Duodenal mucosa (tissue), 2 donors: ENCODE measurements around the gene PECR.

Source experiments
- H3K27ac ChIP-seq: one replicate; pipeline ENCODE4 v1.7.0; 2013; ENCODE audit warnings: low read depth, low read length
- H3K27me3 ChIP-seq, 2 donors: one replicate each; pipeline ENCODE4 v1.7.0; 2013; ENCODE audit warnings: low read length in 2 of 2, control low read depth in 1 of 2; ENCODE audit not compliant: insufficient read depth in 2 of 2, control insufficient read depth in 1 of 2
- H3K36me3 ChIP-seq, 2 donors: one replicate each; pipeline ENCODE4 v1.7.0; 2013; ENCODE audit warnings: low read length in 2 of 2, control low read depth in 1 of 2; ENCODE audit not compliant: insufficient read depth in 2 of 2, control insufficient read depth in 1 of 2
- H3K4me1 ChIP-seq, 2 donors: one replicate each; pipeline ENCODE4 v1.7.0; 2013; ENCODE audit warnings: low read length in 2 of 2, control low read depth in 1 of 2; ENCODE audit not compliant: insufficient read depth in 2 of 2, control insufficient read depth in 1 of 2
- H3K4me3 ChIP-seq, 2 donors: one replicate each; pipeline ENCODE4 v1.7.0; 2013; ENCODE audit warnings: low read length in 2 of 2, low read depth in 1 of 2
- H3K9ac ChIP-seq, 2 donors: one replicate each; pipeline ENCODE4 v1.7.0; 2013; ENCODE audit warnings: low read length in 2 of 2, low read depth in 1 of 2
- H3K9me3 ChIP-seq, 2 donors: one replicate each; pipeline ENCODE4 v1.7.0; 2013; ENCODE audit warnings: low read length in 2 of 2, control low read depth in 1 of 2; ENCODE audit not compliant: control insufficient read depth in 1 of 2

Gene PECR

DNA sequence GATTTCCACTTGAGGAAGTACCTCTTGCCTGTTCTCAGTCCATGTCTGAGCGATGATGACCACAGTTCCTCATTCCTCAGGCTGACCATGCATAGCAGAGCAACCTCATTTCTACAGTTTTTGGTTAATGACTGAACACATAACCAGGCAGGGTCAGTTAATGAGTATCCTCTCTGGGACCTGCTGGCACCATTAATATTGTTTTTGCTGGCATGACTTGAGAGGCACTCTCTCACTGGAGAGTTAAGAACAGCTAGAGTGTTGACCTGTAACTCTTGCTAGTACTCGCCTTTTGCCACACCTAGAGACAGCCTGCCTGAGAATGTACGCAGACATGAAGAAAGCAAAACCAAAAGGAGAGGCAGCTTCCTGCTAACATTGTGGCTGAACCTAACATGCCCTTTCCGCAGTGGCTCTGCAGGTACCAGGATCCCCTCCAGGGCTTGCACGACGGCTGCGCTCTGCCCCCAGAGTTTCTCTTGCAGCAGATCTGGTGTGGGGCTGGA is 23.9 kb downstream of the PECR start:
- Histone ChIP-seq H3K9me3 (peaks cover 0 to 4% of the 10 kb centered on the region in 2 donors), H3K4me3 (peak overlapping the region; percentile 30 to 59), H3K36me3 (peaks cover 3 to 16% of the 10 kb centered on the region in 2 donors), H3K9ac (peak overlapping the region; percentile 56 to 64), H3K27me3 (no peaks in the 10 kb centered on the region), H3K4me1 (peaks cover 21 to 22% of the 10 kb centered on the region in 2 donors), H3K27ac (peak overlapping the region; percentile 56)

- peak overlapping the region; percentile 22 for H3K27ac ChIP-seq
- peak overlapping the region in 1 of 2 donors; percentile 39 for H3K4me3 ChIP-seq
- peaks cover 21 to 22% of the 10 kb centered on the region in 2 donors for H3K4me1 ChIP-seq
- H3K9me3 ChIP-seq, result peaks cover 0 to 4% of the 10 kb centered on the region in 2 donors
- no peaks in the 10 kb centered on the region for H3K27me3 ChIP-seq
- H3K9ac ChIP-seq, result no peak overlapping the region
- peaks cover 3 to 9% of the 10 kb centered on the region in 2 donors for H3K36me3 ChIP-seq
Measured at GRCh38 chr2:216056739-216057138, 24.9 kb downstream of the PECR start.

GRCh38 chr2:216055680-216056079 is 25.9 kb downstream of the PECR start:
- Histone ChIP-seq H3K36me3 (peaks cover 3 to 9% of the 10 kb centered on the region in 2 donors), H3K4me1 (peaks cover 21 to 22% of the 10 kb centered on the region in 2 donors), H3K9me3 (peaks cover 0 to 4% of the 10 kb centered on the region in 2 donors), H3K4me3 (no peak overlapping the region), H3K9ac (no peak overlapping the region), H3K27me3 (no peaks in the 10 kb centered on the region), H3K27ac (no peak overlapping the region)

DNA sequence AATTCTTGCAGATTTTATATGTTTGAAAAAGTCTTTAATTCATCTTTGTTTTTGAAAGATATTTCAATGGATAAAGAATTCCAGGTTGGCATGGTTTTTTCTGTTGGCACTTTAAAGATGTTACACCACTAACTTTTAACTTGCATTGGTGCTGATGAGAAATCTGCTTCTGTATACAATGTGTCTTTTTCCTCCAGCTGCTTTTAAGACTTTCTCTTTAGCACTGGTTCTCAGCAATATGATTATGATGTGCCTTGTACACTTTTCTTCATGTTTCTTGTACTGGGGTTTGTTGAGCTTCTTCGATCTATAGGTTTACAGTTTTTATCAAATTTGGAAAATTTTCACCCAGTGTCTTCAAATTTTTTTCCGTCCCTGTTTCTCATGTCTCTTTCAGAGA is 29.2 kb downstream of the PECR start:
- Histone ChIP-seq H3K4me1 (peaks cover 7 to 9% of the 10 kb centered on the region in 2 donors), H3K27ac (no peak overlapping the region), H3K36me3 (peaks cover 0 to 15% of the 10 kb centered on the region in 2 donors), H3K9me3 (no peaks in the 10 kb centered on the region), H3K27me3 (no peaks in the 10 kb centered on the region), H3K4me3 (no peak overlapping the region), H3K9ac (no peak overlapping the region)

DNA sequence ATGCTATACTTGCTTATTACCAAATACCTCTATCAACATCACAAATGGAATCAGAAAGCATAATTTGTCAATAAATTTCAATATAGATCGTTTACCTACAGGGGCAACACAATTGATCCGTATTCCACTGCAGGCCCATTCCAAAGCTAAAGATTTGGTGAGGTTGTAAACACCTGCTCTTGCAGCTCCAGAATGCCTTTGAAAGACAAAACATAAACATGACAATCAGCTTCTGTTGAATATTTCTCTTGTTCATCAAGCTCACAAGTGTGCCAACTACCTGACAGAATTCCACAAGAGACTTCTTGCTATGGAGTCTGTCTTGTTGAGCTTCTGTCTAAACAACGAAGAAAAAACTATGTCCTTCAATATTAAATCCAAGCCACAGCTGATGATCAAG is 30.3 kb downstream of the PECR start:
- Histone ChIP-seq H3K9me3 (no peaks in the 10 kb centered on the region), H3K27me3 (no peaks in the 10 kb centered on the region), H3K36me3 (peaks cover 0 to 23% of the 10 kb centered on the region in 2 donors), H3K4me3 (no peak overlapping the region), H3K9ac (no peak overlapping the region), H3K4me1 (no peaks in the 10 kb centered on the region), H3K27ac (no peak overlapping the region)

GRCh38 chr2:216049452-216049851 is 32.2 kb downstream of the PECR start:
- Histone ChIP-seq H3K9me3 (no peaks in the 10 kb centered on the region), H3K4me3 (no peak overlapping the region), H3K4me1 (no peaks in the 10 kb centered on the region), H3K27ac (no peak overlapping the region), H3K36me3 (peaks cover 0 to 27% of the 10 kb centered on the region in 2 donors), H3K27me3 (no peaks in the 10 kb centered on the region), H3K9ac (no peak overlapping the region)

DNA sequence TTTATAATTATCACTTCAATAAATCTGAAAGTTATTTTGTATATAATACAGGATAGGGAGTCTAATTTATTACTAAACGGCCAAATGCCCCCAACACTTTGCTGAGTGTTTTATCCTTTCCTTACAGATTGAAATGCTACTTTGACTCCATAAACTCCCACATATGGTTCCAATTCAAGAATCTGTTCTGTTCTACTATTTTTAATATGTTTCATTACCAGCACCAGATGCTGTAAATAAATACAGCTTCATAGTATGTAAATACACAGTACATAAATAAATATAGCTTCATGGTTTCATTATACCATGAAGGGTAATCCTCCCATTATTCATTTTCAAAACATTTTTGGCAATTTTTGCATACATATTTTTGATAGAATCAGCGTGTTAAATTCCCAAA is 34.2 kb downstream of the PECR start:
- H3K36me3 ChIP-seq, result peaks cover 5 to 41% of the 10 kb centered on the region in 2 donors
- H3K9ac ChIP-seq, result no peak overlapping the region
- no peaks in the 10 kb centered on the region for H3K4me1 ChIP-seq
- no peak overlapping the region for H3K27ac ChIP-seq
- no peak overlapping the region for H3K4me3 ChIP-seq
- H3K9me3 ChIP-seq, result no peaks in the 10 kb centered on the region
- H3K27me3 ChIP-seq, result no peaks in the 10 kb centered on the region

GRCh38 chr2:216044883-216045486 is 36.6 kb downstream of the PECR start:
- Histone ChIP-seq H3K9ac (no peak overlapping the region), H3K27me3 (no peaks in the 10 kb centered on the region), H3K36me3 (peaks cover 8 to 54% of the 10 kb centered on the region in 2 donors), H3K4me3 (no peak overlapping the region), H3K27ac (no peak overlapping the region), H3K4me1 (no peaks in the 10 kb centered on the region), H3K9me3 (no peaks in the 10 kb centered on the region)

DNA sequence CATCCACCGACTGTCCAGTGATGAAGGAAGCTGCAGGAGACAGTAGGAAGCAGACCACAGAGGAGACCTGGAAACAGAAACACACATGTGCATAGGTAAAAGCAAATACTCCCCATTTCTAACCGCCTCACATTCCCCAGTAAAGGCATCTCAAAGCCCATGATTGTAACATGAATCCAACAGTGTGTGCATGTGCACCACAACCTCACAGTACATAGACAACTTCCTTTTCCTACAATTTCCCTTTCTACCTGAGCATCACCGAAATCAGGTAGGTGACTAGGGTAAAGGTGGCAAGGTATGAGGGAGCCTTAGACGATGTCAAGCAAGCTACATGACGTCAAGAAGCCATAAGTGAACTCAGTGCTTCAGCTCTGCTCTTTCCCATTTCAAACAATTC is 37.7 kb downstream of the PECR start:
- Histone ChIP-seq H3K27ac (no peak overlapping the region), H3K36me3 (peaks cover 8 to 63% of the 10 kb centered on the region in 2 donors), H3K4me3 (no peak overlapping the region), H3K4me1 (no peaks in the 10 kb centered on the region), H3K9ac (no peak overlapping the region), H3K9me3 (no peaks in the 10 kb centered on the region), H3K27me3 (no peaks in the 10 kb centered on the region)

- Histone ChIP-seq H3K4me1 (no peaks in the 10 kb centered on the region), H3K9ac (no peak overlapping the region)
Measured at GRCh38 chr2:216041438-216041837, 40.2 kb downstream of the PECR start.

More at GRCh38 chr2:216041438-216041837, 40.2 kb downstream of the PECR start:
- Histone ChIP-seq H3K27me3 (no peaks in the 10 kb centered on the region), H3K9me3 (no peaks in the 10 kb centered on the region), H3K4me3 (no peak overlapping the region), H3K36me3 (peaks cover 13 to 52% of the 10 kb centered on the region in 2 donors), H3K27ac (no peak overlapping the region)
